Urothelium cell line (cell line): ENCODE results near the gene KCNMB2.
A peak's percentile ranks its signal among the peaks of the same experiment; 100 is the strongest.
"Not testable (repeated sequence)": the region's sequence is repeated elsewhere in the genome, so short reads cannot be mapped to it uniquely, and the experiment has no call there.

ENCODE experiments used
- DNase-seq: peaks from one replicate; pipeline ENCODE4 v3.0.0; 2011; ENCODE audit warnings: low spot score, mixed read lengths
- FAIRE-seq: peaks from 2 replicates; lab custom pipeline; 2011; peaks lifted over from hg19 to GRCh38; lab: Jason Lieb, UNC

The KCNMB2 gene

DNA sequence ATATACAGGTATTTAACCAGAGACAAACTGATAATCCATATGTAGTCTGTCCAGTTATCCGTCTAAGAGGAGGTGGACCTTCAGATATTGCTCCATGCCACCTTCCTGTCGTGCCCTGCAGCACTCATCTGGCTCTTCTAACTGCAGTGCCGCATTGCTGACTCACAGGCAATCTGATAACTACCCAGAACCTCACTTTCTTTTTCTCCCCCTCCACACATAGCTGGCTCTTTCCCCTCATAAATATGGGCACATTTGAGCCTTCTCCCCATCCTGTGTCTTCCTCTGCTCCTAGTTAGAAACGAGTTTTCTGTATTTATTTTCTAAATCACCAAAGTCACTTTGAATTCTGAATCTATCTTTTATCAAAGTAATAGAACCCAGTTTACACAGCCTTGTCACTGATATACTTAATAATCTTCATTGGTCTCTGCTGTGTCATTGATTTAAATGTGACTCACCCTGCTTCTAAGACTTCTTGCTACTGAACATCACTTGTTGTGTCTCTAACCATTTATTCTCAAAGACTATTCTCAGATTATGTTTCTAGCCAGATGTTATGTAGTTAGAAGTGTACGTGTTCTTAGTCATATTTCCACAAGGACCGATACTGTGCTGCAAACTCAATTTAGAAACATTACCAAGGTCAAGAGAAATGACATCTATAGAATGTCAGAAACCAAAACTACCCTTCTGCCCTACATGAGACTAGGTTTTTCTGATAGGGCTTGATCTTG, 17.4 kb upstream of the KCNMB2 start:
- no peak for FAIRE-seq
- DNase-seq, result peak; percentile 12

DNA sequence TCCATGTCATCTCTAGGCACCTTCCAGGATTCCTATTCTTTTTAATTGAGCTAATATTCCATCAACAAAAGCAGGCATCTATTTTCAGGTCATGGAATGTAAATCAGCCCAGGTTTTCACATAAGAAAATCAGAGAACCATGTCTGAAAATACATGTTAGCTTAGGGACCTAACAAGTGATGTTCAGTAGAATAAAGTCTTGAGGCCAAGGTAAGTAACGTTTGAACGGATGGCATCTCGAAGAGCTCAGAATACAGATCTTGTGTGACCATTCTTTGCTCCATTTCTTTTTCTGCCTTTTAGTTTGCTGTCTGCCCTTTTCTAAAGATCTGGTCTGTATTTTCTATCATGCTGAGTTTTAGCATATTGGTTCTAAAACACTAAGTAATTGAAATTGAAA, 16.5 kb upstream of the KCNMB2 start:
- DNase-seq (no peak), FAIRE-seq (no peak)

DNA sequence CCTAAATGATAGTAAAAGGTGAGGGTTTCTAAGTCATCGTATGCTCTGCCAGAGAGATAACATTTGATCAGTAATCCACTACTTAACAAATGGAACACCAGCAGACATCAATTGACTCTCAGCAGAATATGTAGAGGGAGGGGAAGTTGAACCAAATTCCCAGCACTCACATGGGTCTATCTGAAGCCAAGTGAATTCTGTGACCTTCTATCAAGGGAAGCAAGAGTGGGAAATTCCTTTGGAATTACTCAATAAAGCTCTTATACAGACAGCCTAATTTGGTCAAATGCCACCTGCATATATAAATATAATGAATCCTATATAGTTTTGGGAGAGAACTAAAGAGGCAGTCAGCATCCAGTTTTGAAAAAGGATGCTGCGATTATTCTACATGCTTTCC, 15.8 kb upstream of the KCNMB2 start:
- no peak for DNase-seq
- FAIRE-seq, result no peak

DNA sequence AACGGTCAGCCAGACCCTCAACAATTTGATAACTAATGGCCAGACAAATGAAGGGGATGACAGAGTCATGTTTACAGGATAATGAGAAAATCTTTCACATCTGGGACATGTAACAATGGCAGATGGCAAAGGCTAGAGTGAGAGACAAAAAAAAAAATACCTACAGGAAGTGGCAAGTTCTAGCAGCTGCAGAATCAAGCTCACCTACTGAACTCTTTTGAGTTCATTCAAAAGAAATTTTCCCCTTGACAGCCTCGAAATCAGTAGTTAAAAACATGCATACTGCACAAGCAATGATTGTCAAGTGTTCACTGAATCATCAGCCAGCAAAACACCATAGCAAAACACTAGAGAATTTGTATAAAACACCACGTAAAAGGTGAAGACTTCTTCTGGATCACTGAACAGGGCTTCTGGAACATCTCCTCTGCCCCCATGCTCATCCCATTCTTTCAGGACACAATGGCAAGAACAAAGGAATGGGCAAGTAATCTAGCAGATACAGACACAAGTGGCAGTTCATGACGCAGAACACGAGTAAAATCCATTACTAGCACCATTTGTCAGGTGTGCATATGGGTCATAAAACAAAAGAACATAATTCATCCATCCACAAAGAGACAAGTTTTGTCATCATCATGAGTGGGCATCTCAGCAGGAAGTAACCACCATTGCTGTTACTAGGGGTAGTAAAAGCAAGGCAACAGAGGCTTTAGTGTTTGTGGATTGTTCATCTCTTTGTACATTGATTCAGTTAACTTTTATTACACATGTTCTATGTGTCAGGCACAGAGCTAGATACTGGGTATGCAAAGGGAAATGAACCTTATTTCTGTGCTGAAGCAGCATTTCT, 13.8 kb upstream of the KCNMB2 start:
- no peak for FAIRE-seq
- no peak for DNase-seq

DNA sequence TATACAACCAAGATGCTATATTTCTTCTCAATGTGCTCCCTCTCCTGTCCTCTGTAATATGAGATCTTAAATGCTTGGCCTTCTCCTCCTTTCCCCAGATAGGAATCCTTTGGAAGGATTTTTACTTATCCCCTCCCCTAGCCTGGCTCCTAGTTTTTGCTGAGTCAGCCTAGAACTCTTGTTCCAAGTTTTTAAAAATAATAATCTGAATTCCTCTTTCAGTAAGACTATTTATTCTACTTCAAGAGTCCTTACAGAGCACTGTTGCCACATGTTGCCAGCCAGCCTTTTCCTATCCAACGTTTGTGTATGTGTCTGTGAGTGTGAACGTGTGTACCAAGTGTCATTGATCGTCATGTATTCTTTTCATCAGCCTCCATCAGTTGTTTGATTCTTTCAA, 11.0 kb upstream of the KCNMB2 start:
- FAIRE-seq (no peak), DNase-seq (no peak)

DNA sequence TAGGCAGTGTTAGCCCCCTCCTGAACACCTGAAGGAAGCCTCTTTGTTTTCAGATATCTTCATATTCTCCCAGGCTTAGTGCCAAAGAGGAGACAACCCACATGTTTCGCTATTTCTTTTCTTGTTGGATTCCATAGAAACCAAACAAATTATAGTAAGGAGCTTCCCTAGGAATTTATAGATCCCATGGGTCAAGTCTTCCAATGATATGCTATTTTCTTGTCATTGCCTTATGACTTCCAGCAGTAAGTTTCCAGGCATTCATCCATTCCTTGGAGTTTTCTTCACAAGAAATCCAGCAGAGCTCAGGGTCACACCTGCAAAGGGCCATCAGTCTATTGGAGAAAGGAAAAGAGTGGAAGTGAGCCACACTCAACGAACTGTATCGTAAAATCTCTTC, 9.9 kb upstream of the KCNMB2 start:
- DNase-seq (no peak), FAIRE-seq (no peak)

DNA sequence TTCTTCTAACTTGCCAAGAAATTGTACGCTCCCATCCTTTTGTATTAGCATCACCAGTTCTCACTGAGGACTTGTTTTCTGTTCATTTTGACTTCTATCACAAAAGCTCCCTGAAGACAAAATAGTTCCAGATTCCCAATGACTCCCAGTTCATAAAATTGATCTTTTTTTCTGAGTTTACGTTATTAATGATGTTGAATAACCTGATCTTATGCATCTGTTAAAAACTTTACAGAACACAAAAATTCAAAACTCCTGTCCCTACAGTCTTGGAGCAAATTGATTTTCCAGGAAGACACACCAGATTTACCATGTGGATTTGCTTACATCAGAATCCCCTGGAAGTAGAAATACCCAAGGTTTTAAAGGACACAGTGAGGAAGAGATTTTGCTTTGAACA, 8.3 kb upstream of the KCNMB2 start:
- FAIRE-seq (no peak), DNase-seq (no peak)

DNA sequence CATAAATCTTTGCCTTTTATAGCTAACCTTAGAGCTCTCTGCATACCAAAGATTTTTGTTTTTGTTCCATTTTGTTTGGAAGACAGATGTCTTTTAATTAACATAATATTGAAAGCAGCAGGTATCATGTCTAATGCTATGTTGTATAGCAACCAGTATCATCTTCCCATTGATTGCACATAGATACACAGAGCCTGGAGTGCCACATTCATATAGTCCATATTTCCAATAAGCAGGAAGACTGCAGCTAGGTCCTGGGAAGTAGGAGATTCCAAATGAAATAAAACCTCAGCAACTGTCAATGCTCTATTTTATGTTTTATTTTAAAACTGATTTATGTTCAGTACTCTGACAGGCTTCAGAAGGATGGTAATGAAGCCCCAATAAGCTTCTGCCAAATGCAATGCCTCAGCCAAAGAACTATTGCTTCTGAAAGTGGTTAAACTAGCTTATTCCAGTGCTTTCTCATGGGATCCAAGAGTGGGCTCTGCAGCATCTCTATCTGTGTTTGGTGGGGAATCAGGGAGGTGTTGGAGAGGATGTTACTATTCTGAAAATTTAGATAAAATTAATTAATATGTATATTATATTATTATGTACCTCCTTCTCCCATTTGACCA, 6.5 kb upstream of the KCNMB2 start:
- no peak for DNase-seq
- FAIRE-seq, result no peak

DNA sequence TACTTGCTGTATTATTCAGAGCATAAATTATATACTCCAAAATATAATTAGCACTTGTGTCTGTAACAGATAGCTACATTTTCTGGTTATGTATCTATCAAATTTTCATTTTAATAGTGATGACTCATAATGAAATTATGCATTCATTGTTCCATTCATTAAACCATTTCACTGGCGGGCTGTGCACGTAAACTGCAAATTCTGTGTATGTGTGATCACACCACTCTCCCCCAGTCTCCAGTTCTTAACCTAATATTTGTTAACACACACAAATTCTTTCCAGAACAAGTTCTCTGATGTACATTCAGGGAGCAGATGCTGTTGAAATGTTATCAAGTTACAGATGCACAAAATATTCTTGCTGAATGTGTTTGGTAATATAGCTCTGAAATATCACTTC, 3.8 kb upstream of the KCNMB2 start:
- DNase-seq, result no peak
- no peak for FAIRE-seq

DNA sequence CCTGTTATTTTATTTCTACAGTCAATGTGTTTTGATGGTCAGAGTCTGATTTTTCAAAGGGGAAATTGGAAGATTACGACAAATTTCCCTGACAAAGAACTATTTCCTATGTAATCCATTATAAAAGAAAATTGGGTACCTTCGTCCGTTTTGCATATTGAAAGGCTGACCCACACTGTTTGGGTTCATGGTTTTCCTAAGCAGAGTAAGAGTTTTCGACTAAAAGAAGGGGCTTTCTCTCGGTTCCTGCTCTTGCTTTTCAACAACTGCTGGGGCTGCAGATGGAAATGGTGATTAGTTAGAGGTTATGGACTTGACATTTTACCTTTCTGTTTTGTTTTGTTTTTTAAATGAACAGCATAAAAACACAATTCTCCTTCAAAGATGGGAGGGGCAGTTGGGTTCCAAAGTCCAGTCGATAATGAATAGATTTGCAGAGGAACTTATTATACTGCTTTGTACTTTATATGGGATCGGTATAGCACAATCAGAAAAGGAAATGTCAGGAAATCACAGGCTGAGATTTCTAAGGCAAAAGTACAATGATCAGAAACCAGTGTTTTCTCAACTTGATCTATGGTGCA, 978 bp downstream of the KCNMB2 start:
- DNase-seq (no peak), FAIRE-seq (no peak)

DNA sequence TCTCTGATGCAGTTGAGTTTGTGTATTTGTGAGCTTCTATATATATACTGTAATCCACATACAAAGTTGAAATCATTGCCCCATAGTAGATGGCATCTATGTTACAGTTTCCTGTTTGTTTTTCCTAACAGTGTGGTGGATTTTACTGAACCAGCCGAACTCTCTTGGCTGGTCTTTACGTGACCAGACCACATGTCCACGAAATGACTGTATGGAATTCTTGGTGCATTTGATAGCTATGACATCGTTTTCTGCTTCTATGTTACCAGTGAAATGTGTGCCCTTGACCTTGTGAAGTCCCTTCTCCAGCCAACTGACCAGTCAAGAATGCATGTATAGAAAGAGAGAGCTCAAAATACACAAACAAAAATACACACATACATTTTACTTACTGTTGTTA, 1.8 kb downstream of the KCNMB2 start:
- FAIRE-seq, result no peak

DNA sequence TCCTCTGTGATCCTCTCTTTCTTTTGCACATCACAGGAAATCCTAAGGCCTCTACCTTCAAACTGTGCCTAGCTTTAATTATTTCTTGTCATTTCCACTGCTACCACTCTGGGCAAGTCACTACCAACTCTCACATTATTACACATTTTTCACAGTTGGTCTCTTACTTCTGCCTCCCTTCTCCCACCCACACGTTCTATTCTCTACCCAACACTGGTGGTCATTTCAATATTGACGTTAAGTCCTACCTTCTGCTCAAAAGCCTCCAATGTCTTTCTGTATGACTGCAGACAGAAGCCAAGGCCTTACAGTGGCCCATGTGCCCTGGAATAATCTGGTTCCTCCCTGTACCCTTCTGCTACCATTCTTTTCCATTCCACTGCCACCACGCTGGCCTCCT, 3.9 kb downstream of the KCNMB2 start:
- FAIRE-seq (no peak), DNase-seq (no peak)

More for the DNA sequence above, 1.8 kb downstream of the KCNMB2 start:
- no peak for DNase-seq

DNA sequence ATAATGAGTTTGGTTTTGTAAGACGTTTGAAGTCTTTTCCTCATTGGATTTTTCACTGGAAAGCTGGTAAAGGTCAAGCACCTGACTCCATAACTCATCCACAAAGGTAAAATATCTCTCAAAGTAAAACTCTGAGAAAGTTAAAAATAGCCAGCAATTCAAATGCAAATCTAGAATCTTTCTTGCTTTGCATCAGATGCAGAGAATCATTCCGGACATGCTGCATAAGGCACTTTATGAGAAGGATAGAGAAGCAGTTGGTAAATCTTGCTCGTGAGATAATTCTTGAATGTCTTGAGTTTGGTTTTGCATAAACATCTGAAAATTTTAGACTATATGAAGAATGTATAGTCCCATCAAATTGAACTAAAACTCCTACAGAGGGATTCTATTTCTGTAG, 9.1 kb downstream of the KCNMB2 start:
- no peak for DNase-seq
- no peak for FAIRE-seq

DNA sequence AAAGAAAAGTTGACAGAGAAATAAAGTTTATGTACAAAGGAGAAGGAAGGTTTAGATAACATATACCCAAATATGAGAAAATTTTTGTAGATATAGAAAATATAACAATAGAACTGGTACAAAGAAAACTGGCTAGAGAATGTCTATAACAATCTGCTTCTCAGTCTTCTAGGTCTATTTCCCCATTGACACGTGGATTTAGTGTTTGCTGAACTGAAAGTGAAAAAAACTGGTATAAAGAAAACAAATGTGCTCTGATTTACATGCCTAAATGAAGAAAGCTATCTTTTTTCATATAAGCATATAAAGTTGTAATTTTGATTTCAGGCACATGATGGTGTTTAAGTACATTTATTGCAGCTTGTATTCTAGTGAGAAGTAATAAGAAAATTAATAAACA, 9.8 kb downstream of the KCNMB2 start:
- DNase-seq (no peak), FAIRE-seq (no peak)

DNA sequence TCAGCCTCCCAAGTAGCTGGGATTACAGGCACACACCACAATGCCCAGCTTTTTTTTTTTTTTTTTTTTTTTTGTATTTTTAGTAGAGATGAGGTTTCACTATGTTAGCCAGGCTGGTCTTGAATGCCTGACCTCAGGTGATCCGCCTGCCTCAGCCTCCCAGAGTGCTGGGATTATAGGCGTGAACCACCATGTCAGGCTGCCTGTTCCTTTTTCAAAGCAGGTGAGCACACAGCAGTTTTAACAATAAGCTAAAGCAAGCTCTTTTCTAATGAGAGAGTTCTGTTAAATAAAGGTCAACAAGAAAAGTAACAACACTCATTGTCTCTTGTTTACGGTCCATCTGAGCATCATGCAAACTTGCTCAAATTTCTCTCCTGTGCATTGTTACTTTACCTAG, 13.2 kb downstream of the KCNMB2 start:
- not testable (repeated sequence) for DNase-seq, FAIRE-seq

DNA sequence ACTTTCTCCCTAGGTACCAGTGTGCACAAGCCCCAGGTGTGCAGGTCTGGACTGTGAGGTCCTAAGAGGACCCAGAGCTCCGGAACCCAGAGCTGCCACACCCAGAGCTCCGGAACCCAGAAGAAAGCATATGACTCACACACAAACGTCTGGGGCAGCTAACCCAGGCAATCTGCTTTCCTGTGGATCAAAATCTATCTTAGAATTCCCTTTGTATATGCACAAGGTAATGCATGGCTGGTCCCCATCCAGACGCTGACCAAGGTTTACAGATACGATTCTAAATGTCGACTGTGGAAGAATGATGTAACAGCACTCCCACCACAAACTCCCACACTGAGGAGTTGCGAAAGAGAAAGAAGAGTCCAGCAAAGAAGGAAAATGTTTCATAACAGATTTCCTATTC, 15.7 kb downstream of the KCNMB2 start:
- no peak for DNase-seq
- no peak for FAIRE-seq

DNA sequence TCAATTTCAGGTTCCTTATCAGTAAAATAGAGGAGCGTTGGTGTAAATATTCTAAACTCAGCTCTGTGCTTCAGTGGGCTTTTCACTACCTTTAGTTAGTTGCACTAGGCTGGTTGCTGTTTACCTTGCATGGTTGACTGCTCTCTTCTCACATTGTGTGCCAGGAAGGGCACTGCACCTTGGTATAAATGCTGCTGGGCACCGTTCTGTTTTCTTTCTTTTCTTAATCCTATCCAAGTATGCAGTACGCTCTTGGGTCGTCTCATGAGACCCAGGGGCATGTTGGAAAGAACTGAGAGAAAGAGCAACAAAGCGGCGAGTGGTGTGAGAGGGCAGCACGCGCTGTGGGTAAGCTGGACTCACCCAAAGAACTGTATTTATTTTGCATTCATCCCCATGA, 22.4 kb downstream of the KCNMB2 start:
- FAIRE-seq (no peak), DNase-seq (no peak)

DNA sequence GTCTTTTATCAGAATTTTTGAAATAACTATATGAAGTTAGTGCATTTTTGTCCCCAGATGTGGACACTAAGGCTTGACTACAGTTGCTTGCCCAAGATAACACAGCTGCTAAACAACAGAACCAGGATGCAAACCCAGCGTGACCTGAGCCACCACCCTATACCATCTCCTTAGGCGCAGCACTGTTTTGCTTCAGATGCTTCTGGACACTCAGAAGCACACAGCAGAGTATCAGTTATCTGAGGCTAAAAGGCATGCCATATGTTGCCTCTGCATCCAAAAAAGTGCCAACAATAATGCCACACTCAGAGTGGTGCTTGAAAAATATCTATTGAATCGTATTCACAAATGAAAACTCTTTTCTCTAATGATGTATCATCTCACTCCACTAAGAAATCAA, 24.5 kb downstream of the KCNMB2 start:
- no peak for FAIRE-seq
- DNase-seq, result no peak

DNA sequence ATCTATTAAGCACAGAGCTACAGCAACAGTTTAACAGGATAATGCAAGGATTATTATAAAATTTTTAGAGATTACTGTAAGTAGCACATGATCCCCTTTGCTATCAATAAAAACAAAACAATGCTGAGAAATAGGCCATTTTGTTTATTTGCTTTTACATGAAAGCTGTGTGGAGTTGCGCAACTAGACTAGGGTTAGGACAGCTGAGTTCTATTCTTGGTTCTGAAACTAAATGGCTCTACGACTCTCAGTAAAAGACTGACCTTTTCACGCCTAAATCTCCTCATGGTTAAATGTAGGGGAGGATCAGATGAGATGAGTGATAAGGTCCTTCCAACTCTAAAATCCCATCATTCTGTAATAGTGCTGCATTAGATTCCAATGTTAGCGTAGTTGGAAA, 25.0 kb downstream of the KCNMB2 start:
- FAIRE-seq (no peak), DNase-seq (no peak)

DNA sequence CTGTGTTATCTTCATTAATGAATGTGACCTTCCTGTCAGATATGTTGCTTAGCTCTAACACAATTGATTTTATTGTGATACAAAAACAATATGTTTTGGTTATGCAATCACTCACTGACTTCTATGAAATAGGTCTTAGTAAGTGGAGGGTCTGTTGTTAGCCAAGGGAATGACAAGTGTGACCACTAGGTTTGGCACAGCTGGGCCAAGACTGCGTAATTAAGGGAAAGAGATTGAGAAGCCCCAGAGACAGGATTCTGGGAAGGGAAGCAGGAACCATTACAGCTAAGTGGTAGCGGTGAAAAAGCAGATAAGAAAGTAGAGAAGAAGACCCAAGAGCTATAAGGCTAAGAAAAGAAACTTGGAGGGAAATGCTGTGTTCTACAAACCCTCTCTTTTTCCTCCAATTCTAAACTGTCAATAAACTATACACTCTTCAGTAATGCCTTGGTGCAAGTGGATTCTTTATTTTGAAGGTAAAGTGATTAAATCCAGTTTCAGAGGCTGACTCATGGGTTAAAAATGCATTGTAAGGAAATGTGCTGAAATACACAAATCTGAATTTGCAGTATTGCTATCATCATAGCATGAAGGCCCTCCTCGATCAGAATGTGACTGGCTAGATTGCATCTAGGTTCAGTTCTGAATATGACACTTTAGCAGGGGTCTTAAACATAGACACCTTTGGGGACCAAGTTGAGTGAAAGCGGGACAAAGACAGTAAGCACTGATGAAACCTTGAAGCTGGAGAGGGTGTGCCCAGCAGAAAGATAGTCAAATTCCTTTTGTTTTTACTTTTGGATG, 26.1 kb downstream of the KCNMB2 start:
- FAIRE-seq (no peak), DNase-seq (peak; percentile 8)

DNA sequence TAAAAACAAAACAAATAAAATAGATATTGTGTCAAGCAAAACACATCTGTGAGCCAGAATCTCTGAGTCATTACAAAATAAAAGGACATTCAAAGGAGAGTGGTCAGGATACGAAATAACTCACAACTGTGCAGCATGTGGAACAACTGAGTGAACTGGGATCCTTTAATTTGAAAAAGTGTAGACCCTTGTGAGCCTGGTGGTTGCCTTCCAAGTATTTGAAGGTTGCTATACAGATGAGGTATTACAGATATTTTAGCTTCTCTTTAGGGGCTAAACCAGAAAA, 26.7 kb downstream of the KCNMB2 start:
- FAIRE-seq (no peak), DNase-seq (peak; percentile 16)
